Erythroblast (primary cell): ENCODE measurements around the gene PCDHA3.
"Not testable (repeated sequence)": the region's sequence is repeated elsewhere in the genome, so short reads cannot be mapped to it uniquely, and the experiment has no call there.

Experiments used
- GATA1 ChIP-seq: IDR thresholded peaks from 2 replicates; pipeline ENCODE4 v1.6.1; 2011; ENCODE audit warnings: low read depth, mild to moderate bottlenecking, control low read depth, low read length, moderate library complexity
- POLR2A ChIP-seq: IDR thresholded peaks from 2 replicates; pipeline ENCODE4 v1.6.1; 2011; ENCODE audit warnings: mild to moderate bottlenecking, low read length

- not testable (repeated sequence) for TF ChIP-seq POLR2A, GATA1
These were observed 1.5 kb downstream of the PCDHA3 start for GRCh38 chr5:140802381-140802780.
